ENCODE measurements around the gene GMDS.

Gene GMDS

DNA sequence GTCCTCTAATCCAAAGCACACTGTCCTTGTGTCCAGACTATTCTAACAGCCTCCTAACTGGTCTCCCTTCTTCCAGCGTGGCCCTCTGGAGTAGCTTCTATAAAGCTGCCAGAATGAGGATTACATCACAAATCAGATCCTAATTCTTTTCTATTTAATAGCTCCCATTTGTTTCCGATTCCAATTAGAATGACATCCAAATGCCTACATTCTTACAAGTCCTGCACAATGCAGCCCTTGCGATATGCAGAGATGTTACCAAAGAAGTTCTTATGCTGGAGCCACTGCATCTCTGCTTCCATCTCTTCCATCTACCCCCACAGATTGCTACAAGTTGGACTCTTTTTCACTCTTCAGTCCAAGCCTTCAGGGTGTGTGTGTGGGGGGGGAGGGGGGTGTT is 40.0 kb downstream of the GMDS start:
- DNase-seq (ENCODE audit: low read depth), result no peak

DNA sequence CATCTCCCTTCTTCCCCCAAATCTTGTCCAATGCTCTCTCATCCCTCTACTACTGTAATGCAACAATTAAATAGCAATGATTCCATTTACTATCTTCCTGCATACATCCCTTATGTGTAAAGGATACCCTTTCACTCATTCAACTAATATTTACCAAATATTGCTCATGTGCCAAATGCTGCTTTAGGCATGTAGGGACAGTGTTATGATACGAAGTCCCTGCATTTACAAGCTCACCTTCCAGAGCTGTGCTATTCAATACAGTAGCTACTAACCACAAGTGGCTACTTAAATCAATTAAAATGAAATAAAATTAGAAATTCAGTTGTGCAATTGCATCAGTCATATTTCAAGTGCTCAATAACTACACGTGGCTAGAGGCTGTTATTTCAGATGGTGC is 41.1 kb downstream of the GMDS start:
- DNase-seq (ENCODE audit: low read depth), result no peak

DNA sequence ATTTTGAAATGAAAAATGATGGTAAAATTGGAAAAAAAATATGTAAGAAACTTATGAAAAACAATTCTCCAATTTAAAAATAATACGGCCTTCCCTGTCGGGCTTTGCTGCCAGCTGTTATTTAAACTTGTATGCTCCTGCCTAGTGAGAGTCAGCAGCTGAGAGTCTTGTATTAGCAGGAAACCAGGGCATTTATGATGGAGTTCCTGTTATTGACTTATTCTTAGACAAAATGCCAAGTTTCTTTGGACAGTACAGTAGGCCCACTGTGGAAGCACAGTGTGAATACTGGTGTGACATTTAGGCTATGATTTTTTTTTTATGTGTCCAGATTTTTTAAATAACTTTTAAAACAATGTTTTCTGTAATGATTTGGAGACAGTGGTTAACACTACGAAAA is 42.1 kb downstream of the GMDS start:
- no peak for DNase-seq (ENCODE audit: low read depth)

DNA sequence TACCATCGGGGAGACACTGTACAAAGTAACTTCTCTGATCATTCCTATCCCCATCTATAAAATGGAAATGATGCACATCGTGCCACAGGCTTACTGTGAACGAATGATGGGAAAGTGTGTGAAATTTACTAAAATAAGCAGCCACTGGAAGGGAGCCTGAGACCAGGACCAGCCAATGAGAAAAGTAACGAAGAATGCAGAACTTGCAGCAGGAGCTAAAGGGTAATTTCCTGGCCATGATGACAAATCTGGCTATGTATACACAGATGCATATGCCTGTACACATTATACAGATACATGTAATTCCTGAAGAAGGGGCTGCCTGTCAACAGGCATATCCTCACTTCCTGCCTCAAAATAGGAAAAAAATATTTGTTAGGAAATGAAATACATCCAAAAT is 47.4 kb downstream of the GMDS start:
- no peak for DNase-seq (ENCODE audit: low read depth)

DNA sequence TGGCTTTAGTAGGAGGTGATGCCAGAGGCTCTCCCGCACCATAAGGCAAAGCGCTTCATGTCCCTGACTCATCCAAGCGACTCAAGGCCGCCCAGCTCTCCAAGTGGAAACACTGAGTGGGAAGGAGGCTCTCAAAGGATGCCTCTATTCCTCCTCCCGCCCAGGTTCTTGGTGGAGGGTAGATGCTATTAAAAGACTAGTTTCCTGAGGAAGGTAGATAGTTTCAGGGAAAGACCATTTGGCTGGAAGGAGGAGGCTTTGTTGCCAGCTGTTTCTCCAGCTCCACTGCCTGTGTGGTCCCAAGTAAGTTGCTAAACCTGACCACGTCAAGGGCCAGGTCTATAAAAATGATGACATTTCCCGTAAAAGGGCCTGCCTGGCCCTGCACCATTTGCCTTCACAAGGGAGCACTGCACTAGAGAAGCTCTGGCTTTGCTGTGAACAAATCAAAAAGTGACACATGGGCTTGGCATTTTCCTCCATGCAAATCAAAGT is 48.2 kb downstream of the GMDS start:
- DNase-seq (ENCODE audit: low read depth), result peak; percentile 12

DNA sequence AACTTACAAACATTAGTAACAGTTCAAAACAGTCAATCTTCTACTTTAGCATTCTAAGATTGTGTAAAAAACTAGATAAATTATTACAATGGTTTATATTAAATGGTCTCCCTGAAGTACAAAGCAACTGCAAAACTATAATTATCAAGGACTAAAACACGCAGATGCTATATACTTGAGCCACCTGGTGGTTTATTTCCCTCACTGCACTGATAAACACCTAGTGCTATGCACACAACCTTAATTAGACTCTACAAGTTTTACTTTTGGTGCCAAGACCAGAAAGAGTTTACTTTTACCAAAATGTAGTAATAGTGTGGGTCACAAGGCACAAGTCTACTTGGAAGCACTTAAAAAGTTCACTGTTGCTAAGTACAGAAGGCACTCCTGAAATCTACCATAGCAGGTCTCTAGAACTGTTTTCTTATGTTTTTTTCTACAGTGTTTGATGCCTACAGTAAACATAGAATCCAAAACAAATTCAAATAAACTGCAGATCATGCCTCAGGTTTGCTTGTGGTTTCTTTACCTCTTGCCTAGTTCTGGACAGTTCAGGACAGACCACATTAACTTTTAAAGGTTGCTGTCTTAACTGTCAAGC is 49.2 kb downstream of the GMDS start:
- DNase-seq (ENCODE audit: low read depth), result peak; percentile 19

DNA sequence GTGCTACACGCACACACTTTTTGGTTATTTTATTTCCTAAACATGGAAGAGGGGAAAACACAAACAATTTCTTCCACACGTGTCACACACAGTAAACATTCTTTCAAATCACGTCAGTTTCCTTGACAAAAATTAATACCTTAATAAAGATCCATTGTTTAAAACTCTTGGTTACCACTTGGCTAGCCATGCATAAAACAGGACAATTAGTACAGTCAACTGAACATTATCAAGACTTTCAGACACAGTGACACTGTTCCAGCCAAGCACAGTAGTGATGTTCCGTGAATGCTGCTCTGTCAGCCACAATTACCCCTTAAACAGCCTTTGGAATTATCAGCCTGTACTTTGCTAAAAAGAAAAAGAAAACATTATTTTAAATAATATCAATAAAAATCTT is 50.8 kb downstream of the GMDS start:
- no peak for DNase-seq (ENCODE audit: low read depth)

DNA sequence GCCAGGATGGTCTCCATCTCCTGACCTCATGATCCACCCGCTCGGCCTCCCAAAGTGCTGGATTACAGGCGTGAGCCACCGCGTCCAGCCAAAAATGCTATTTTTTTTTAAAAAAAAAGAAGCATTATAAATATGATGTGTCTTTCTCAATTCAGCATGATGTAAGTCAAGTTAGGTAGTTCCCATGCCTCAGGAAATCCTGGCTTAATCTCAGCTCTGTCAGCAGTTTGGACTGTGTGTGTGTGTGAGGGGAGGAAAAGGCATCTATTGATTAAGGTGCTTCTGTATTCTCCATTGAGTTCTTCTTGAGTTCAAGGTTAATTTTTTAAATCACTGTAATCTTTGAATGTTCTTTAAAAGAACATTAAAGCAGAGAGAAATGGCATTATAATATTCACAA is 51.5 kb downstream of the GMDS start:
- no peak for DNase-seq (ENCODE audit: low read depth)

DNA sequence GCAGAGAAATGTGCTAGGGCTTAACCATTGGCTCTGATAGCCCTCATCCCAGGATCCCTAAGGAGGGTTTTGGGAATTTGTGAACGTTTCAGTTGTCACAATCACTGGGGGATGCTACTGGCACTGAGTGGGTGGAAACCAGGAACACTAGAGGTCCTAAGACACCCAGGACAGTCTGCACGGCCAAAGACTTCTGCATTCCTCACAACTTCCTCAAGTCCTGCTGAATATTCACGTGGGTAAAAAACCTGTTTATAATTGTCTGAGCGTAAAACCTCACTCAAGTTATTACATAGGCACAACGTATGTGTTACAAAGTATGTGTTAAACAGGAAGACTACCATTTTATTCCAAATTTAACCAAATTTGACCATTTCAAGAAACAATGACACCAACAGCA is 52.4 kb downstream of the GMDS start:
- no peak for DNase-seq (ENCODE audit: low read depth)

DNA sequence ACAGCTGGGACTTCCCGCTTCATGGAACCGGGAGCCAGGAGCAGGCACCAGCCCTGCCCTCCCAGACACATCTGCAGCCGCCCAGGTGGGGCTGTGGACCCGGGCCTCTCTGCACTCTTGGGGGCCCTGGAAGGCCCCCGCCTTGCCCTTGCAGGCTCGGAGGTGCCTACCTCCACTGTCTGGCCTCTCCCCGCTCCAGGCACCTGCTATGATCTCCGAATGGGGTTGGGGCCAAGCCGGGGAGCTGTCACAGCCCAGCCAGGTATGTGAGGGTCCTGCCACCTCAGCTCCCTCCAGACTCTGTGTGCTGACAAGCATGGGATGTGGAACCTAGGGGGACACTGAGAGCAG is 54.0 kb downstream of the GMDS start:
- DNase-seq (ENCODE audit: low read depth), result no peak

DNA sequence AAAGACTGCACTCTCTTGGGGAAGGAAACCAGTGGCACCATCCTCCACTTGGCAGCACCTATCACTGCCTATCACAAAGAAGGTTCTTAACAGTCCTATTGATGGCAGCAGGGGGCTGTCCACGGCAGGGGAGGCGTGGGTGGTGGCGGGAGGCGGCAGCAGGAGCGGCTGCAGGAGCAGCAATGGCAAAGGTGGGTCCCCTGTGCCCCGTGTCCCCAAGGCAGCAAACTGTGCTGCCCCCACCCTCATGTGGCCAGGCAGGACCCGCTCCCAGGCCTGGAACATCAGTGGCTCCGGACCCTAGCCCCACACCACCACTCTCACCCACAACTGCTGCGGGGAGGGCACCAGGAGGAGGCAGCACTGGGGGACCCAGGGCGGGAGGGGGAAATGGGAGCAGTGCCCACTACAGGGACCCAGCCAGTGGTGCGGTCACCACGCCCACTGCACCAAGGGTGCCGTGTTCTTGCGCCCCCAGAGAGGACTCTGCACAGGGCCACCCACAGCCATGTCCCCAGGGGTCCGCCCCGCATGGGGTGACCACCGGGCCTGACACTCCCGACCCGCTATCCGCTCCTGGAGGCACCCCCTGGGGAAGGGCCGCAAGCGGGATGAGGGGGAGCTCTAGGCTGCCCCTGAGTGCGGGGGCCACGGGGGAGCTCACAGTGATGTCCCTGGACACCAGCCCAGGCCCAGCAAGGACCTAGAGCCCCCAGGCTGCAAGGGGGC is 54.6 kb downstream of the GMDS start:
- no peak for DNase-seq (ENCODE audit: low read depth)

DNA sequence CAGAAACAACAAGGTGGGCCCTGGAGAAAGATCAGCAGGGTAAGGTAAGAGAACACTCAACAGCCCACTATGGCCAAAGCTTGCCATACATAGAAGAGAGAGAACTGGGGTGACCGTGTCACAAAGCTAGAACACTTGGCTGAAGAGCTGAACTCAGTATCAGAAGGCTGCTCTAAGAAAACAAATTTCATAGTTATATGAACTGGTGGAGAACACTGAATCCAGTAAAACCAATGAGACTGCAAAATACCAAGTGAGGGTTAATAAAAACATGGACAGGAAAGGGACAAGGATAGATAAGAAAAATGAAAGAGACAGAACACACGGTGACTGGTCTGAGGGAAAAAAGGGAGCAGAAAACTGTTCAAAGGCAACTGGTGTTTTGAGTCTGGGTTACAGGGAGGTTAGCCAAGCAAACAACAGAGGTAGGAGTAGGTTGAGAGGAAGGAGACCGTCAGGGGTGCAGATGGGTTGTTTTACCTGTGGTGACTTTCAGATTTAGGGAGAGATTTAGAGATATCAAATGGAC is 56.5 kb downstream of the GMDS start:
- no peak for DNase-seq (ENCODE audit: low read depth)

DNA sequence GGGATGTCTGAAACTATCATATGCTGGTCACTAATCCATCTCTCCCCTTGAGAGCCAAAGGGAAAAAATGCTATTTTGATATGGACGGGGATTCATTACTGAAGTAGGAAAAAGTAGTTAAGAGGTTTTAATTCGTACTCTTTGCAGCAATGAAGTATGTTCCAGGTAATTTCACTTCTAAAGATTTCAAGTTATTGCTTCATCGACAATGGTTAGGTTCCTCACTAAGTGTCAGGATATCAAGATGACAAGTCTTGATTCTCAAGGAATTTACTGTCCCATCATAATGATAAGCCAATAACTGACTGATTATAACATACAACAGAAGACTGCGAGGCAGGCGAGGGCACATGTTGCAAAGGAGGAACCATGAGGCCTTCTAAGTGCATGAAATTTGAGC is 57.0 kb downstream of the GMDS start:
- no peak for DNase-seq (ENCODE audit: low read depth)

DNA sequence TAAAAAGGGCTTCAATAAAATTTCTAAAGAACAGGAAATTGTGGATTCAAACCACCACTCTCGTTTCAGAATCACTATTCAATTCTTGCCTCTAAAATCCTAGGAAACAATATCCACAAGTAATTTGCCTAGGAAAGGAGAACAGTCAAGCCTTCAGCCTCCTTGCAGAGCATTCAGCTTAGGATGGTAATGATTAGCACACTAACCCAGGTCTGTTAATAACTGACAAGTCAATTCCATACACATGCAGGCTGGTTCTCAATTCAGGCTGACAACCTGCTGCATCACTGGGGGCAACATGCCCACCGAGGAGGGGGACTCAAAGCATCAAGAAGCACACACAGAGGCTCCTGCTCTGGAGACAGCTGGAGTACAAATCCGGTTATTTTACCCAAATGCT is 57.6 kb downstream of the GMDS start:
- no peak for DNase-seq (ENCODE audit: low read depth)

DNA sequence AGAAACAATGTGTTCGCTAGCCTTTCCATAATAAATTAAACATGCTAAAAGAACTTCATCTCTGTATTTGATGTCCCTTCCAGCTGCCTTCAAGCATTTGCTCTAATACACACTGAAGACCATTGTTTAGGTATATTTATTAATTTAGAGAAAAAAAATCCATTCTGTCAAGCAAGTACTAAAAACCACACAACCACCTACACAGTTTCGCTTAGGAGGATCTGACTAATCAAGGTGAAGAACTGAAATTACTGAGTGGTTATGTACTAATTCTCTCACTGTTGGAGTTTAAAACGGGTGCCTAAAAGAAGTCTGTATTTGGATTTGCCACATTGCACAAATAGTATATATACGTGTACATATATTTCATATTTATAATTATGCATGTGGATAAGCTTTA is 58.9 kb downstream of the GMDS start:
- no peak for DNase-seq (ENCODE audit: low read depth)

DNA sequence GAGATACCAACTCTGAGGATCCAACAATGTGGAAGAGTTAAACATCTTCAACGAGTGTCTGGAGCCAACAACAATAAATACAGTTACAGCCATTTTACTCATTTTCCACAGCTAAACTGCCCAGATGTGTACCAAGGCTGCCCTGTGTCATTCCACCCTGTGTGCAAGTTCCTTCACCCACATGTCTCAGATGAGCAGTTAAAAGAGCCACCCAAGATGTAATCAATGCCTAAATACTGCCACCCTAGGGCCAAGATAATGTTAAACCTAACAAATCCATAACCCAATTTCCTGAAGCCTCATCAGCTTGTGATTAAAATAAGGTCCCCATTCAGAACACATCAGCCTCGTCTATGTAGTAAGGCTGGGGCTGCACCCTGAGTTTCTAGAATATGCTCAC is 59.9 kb downstream of the GMDS start:
- DNase-seq (ENCODE audit: low read depth), result no peak

DNA sequence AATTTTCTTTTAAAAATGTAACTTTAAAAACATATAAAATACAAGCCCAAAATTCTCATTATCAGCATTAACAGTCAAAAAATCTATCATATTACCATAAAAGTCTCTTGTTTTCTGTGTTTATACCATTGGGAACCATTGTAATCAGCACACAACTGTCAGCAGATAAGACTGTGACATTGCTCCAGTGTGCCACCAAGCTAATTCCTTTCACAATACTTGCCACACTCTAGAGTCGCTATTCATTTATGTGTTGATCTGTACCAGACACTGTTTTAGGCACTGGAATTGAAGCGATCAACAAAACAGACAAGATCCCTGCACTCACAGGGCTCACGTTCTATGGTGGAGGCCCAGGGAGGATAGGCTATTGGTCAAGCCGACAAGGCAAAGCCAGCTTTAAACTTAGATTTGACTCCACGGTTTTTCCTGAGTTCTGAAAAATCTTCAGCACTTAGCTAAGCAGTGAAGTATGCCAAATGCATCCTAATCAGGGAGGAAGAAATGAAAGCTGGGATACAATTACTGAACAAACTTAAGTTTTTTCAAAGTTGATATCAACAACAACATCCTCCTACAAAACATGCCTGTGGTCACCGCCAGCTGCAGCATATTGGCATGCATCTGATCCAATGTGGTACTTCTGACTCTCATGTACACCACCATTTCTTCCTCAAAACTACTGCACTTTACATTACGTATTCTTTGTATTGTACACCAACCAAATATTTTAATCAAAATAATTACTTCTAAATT is 60.5 kb downstream of the GMDS start:
- no peak for DNase-seq (ENCODE audit: low read depth)

DNA sequence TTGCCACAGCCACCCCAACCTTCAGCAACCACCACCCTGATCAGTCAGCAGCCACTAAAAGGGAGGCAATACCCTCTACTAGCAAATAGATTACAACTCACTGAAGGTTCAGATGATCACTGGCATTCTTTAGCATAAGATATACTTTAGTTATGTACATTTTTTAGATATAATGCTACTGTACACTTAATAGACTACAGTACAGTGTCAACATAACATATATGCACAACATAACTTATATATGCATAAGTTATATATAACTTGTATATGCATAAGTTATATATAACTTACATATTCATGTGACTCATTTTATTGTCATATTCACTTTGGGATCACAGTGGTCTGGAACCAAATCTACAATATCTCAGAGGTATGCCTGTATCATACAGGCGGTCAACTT is 61.7 kb downstream of the GMDS start:
- DNase-seq (ENCODE audit: low read depth), result no peak

DNA sequence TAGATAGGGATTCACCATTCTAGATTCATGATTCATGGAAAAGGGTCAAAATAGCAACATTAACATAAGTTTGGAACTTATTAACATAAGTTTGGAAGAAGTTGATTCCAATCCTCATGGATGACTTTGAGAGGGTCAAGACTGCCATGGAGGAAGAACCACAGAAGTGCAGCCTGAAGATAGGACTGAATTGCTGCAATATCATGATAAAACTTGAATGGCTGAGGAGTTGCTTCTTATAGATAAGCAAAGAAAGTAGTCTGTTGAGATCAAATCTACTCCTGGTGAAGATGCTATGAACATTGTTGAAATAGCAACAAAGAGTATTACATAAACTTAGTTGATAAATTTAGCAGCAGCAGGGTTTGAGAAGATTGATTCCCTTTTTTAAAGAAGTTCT is 62.2 kb downstream of the GMDS start:
- no peak for DNase-seq (ENCODE audit: low read depth)

DNA sequence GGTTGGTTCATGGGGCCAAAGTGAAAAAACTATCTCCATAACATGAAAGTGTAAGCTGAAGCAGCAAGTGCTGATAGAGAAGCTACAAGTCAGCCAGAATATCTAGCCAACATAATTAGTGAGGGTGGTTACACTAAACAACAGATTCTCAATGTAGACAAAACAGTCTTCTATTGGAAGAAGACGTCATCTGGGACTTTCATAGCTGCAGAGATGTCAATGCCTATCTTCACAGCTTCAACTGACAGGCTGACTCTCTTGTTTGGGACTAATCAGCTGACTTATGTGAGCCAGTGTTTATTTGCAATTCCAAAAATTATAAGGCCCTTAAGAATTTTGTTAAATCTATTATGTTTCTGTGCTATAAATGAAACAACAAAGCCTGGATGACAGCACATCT is 63.2 kb downstream of the GMDS start:
- no peak for DNase-seq (ENCODE audit: low read depth)

DNA sequence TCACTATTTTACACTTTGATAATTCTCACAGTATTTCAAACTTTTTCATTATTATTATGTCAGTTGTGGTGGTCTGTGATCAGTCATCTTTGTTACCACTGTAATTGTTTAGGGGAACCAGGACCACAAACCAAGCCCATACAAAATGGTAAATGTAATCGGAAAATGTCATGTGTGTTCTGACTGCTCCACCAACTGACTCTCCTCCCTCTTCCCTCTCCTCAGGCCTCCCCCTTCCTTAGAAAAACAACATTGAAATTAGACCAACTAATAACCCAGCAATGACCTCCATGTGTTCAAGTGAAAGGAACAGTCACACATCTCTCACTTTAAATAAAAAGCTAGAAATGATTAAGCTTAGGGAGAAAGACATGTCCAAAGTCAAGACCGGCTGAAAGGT is 63.8 kb downstream of the GMDS start:
- DNase-seq (ENCODE audit: low read depth), result no peak

DNA sequence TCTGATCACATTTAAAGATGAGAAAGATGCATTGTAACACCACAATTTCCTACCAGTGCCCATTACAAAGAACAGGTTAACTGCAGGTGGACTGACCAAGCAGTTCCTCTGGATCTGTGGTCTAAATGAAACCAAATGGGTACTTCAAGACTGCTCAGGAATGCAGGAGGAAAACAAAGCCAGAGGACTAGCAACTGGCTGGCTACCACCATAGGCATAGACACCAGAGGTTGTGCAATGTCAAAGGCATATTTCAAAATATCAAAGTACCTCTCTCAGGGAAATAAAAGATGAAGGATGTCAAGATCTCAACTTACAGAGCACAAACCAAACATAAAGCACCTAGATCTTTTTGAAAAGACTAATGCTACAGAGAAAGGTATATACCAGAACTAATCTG is 65.5 kb downstream of the GMDS start:
- no peak for DNase-seq (ENCODE audit: low read depth)

DNA sequence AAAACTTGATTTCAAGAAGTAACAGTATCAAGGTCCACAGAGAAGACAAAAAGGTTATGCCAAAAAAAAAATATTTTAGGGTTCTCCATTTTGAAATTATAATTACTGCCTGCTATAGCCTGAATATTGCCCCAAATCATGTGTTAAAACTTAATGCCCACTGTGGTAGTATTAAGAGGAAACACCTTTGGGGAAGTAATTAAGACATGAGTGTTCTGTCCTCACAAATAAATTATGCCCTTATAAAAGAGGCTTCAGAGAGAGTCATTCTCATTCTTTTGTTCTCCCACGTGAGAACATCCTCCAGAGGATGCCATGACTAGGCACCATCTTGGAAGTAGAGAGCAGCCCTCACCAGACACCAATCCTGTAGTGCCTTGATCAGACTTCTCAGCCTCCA is 66.2 kb downstream of the GMDS start:
- DNase-seq (ENCODE audit: low read depth), result no peak
